ENCODE results near the gene EIF4A2. TPM values are rescaled to one million over a fixed set of nuclear protein-coding genes. Genes with fewer than 3 reads are reported as not detected.

EIF4A2 gene
- polyA plus RNA-seq, 1 donor (not counting 4 experiments of a cell fraction or from before 2014, with no cell fraction given) = 568 TPM

- DNase-seq (ENCODE audit: low read depth, low spot score) (no peak), FAIRE-seq (no peak)
- Histone ChIP-seq H3K36me3 (ENCODE audit: control insufficient read depth in 2 of 2, extremely low read depth in 1 of 2, insufficient read depth in 2 of 2, low read length in 2 of 2) (no peaks in the 10 kb centered on the region), H3K9ac (ENCODE audit: control insufficient read depth, extremely low read depth, insufficient read depth, low read length) (no peak overlapping the region), H3K4me1 (ENCODE audit: control insufficient read depth, extremely low read depth, insufficient read depth, low read length) (peaks cover 33% of the 10 kb centered on the region), H3K9me1 (ENCODE audit: control insufficient read depth, extremely low read depth, insufficient read depth, low read length) (no peaks in the 10 kb centered on the region), H3K27ac (ENCODE audit: control insufficient read depth, insufficient read depth, low read length) (no peak overlapping the region), H3K27me3 (ENCODE audit: control insufficient read depth, extremely low read depth, insufficient read depth, low read length) (no peaks in the 10 kb centered on the region), H3K9me3 (ENCODE audit: control insufficient read depth, low read depth, low read length) (no peaks in the 10 kb centered on the region), H4K20me1 (ENCODE audit: control insufficient read depth, extremely low read depth, insufficient read depth, low read length) (no peaks in the 10 kb centered on the region), H3K79me2 (ENCODE audit: control insufficient read depth, insufficient read depth, low read length) (no peaks in the 10 kb centered on the region), H2AFZ (ENCODE audit: control insufficient read depth, low read length) (no peak overlapping the region), H3K4me2 (ENCODE audit: control insufficient read depth, extremely low read depth, insufficient read depth, low read depth, low read length) (no peak overlapping the region), H3K4me3 (ENCODE audit: control insufficient read depth in 2 of 3, extremely low read depth in 1 of 3, insufficient read depth in 2 of 3, low read depth in 1 of 3, low read length in 3 of 3) (no peak overlapping the region)
- TF ChIP-seq, protein P1, sequence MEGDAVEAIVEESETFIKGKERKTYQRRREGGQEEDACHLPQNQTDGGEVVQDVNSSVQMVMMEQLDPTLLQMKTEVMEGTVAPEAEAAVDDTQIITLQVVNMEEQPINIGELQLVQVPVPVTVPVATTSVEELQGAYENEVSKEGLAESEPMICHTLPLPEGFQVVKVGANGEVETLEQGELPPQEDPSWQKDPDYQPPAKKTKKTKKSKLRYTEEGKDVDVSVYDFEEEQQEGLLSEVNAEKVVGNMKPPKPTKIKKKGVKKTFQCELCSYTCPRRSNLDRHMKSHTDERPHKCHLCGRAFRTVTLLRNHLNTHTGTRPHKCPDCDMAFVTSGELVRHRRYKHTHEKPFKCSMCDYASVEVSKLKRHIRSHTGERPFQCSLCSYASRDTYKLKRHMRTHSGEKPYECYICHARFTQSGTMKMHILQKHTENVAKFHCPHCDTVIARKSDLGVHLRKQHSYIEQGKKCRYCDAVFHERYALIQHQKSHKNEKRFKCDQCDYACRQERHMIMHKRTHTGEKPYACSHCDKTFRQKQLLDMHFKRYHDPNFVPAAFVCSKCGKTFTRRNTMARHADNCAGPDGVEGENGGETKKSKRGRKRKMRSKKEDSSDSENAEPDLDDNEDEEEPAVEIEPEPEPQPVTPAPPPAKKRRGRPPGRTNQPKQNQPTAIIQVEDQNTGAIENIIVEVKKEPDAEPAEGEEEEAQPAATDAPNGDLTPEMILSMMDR (optimal IDR thresholded peaks at IDR 0.05 in 1 of 3, IDR thresholded peaks at IDR 0.05 in 1 of 3, conservative IDR thresholded peaks at IDR 0.05 in 1 of 3; ENCODE audit: extremely low read depth in 1 of 3, insufficient read depth in 2 of 3, low read length in 3 of 3) = no peak
- TF ChIP-seq EZH2 (IDR thresholded peaks at IDR 0.05; ENCODE audit: low read length) = no peak
- dilution Hi-C loops (cut with MboI; ENCODE audit: extremely low pct_ligation_motif_present, low sequenced_read_pairs) = no loop called here
Measured at GRCh38 chr3:186759231-186759930, 24.0 kb upstream of the EIF4A2 start.

DNA sequence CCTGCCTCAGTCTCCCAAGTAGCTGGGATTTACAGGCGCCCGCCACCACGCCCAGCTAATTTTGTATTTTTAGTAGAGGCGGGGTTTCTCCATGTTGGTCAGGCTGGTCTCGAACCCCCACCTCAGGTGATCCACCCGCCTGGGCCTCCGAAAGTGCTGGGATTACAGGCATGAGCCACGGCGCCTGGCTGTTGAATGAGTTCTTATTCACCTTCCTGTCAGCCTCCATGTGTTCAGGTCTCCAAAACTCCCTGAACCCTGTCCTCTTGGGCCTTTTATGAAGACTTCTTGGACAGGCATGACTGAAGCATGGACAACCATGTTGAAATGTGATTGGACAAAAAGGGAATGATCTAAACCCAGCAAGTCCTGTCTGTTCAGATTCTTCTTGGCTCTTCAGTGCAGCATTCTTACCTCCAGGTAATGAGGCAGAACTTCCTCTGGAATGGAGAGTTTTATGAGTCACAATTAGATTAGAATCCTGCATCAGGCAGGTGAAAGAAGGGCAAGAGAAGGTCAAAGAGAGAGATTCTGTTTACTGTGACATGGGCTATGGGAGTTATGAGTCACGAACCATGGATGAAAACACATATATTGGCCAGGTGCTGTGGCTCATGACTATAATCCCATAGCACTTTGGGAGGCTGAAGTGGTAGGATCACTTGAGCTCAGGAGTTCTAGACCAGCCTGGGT, 23.1 kb upstream of the EIF4A2 start:
- dilution Hi-C loops (cut with MboI; ENCODE audit: extremely low pct_ligation_motif_present, low sequenced_read_pairs) = no loop called here
- Histone ChIP-seq H3K79me2 (ENCODE audit: control insufficient read depth, insufficient read depth, low read length) (no peaks in the 10 kb centered on the region), H3K4me3 (ENCODE audit: control insufficient read depth in 2 of 3, extremely low read depth in 1 of 3, insufficient read depth in 2 of 3, low read depth in 1 of 3, low read length in 3 of 3) (no peak overlapping the region), H4K20me1 (ENCODE audit: control insufficient read depth, extremely low read depth, insufficient read depth, low read length) (no peaks in the 10 kb centered on the region), H3K9ac (ENCODE audit: control insufficient read depth, extremely low read depth, insufficient read depth, low read length) (no peak overlapping the region), H3K4me2 (ENCODE audit: control insufficient read depth, extremely low read depth, insufficient read depth, low read depth, low read length) (no peak overlapping the region), H3K9me1 (ENCODE audit: control insufficient read depth, extremely low read depth, insufficient read depth, low read length) (no peaks in the 10 kb centered on the region), H3K4me1 (ENCODE audit: control insufficient read depth, extremely low read depth, insufficient read depth, low read length) (peaks cover 27% of the 10 kb centered on the region), H3K9me3 (ENCODE audit: control insufficient read depth, low read depth, low read length) (no peaks in the 10 kb centered on the region), H3K27ac (ENCODE audit: control insufficient read depth, insufficient read depth, low read length) (peak overlapping the region; percentile 40), H3K27me3 (ENCODE audit: control insufficient read depth, extremely low read depth, insufficient read depth, low read length) (no peaks in the 10 kb centered on the region), H2AFZ (ENCODE audit: control insufficient read depth, low read length) (no peak overlapping the region), H3K36me3 (ENCODE audit: control insufficient read depth in 2 of 2, extremely low read depth in 1 of 2, insufficient read depth in 2 of 2, low read length in 2 of 2) (no peaks in the 10 kb centered on the region)
- TF ChIP-seq, protein P1 (optimal IDR thresholded peaks at IDR 0.05 in 1 of 3, IDR thresholded peaks at IDR 0.05 in 1 of 3, conservative IDR thresholded peaks at IDR 0.05 in 1 of 3; ENCODE audit: extremely low read depth in 1 of 3, insufficient read depth in 2 of 3, low read length in 3 of 3) = peak in 2 of 3 experiments; percentile 10 to 29
- no peak for TF ChIP-seq EZH2 (IDR thresholded peaks at IDR 0.05; ENCODE audit: low read length)
- FAIRE-seq = peak; percentile 96
- peak; percentile 99 for DNase-seq (ENCODE audit: low read depth, low spot score)
